ENCODE results near the gene TMEM244. TPM values are rescaled to one million over a fixed set of nuclear protein-coding genes. Genes with fewer than 3 reads are reported as not detected.

Gene TMEM244
- total RNA-seq, 4 donors from 2014 or later: not detected

DNA sequence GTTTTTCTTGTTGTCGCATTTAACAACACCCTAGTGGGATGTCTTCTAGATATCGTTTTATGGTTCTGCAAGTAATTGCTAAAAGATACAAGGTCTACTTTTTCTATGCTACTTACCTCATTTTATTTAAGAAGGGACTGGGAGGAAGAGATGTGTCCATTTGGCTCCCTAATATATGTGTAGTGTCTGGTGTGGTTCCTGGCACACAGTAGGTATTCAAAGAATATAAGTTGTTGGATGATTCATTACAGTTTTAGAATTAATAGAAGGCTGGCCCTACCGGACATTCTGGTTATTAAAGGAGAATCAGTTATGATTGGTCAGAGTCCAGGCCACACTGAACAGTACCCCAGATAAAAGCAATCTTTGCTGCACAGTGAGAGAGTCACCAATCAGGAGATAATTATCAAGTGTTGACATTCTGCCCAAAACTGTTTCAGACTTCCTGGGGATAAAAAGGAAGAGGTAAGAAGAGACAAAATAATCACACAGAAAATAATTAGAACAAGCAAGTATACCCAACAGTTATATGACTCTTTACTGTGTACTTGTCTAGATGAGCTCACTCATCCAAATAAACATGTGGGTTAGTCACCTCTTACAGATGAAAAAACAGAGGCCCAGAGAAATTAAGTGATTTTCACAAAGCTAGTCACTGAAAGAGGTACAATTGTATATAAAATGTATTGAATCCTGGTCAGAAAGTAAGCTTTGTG is 7.0 kb downstream of the TMEM244 start:
- intact Hi-C loops (cut with DNase I; ENCODE audit: low total_unique reads): no loop called here
- H3K36me3 ChIP-seq: no peaks in the 10 kb centered on the region
- H3K27ac ChIP-seq: no peak overlapping the region
- no peaks in the 10 kb centered on the region for H3K4me1 ChIP-seq
- peaks cover 0 to 2% of the 10 kb centered on the region in 2 donors for H3K27me3 ChIP-seq
- no peak overlapping the region for H3K4me3 ChIP-seq
- DNase-seq: no peak
- no peak for TF ChIP-seq POLR2A (IDR thresholded peaks at IDR 0.05)
- TF ChIP-seq CTCF (IDR thresholded peaks at IDR 0.05): no peak
- H3K9me3 ChIP-seq: no peaks in the 10 kb centered on the region

DNA sequence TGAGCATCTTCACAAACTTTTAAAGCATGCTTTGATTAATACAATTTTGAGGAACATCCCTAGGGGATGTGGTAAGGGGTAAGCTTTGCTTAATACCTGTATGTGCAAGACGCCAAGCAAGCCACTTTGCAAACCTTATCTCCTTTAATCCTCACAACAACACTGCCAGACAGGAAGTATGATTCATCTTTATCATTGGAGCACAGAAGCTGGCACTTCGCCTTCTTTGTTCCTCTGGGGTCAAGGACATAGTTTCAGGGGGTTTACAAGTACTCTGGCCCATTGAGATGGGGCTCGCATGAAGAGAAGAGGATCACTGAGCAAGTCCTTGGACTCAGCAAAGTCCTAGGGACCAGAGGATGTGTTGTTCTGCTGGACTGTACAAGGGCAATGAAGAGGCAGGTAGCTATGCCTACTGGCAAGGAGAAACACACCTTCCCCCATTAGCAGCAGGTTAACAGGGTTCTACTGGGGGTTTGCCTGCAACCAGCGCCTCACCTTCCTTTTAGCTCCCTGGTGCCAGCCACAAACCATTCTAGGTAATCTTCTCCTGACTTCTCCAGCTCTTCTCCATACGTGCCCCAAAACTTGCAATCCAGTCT is 8.8 kb downstream of the TMEM244 start:
- Histone ChIP-seq H3K27me3 (peaks cover 0 to 3% of the 10 kb centered on the region in 2 donors), H3K27ac (no peak overlapping the region), H3K9me3 (no peaks in the 10 kb centered on the region), H3K4me1 (no peaks in the 10 kb centered on the region), H3K36me3 (no peaks in the 10 kb centered on the region), H3K4me3 (no peak overlapping the region)
- DNase-seq: no peak
- no peak for TF ChIP-seq CTCF (IDR thresholded peaks at IDR 0.05)
- no peak for TF ChIP-seq POLR2A (IDR thresholded peaks at IDR 0.05)
- intact Hi-C loops (cut with DNase I; ENCODE audit: low total_unique reads): no loop called here

DNA sequence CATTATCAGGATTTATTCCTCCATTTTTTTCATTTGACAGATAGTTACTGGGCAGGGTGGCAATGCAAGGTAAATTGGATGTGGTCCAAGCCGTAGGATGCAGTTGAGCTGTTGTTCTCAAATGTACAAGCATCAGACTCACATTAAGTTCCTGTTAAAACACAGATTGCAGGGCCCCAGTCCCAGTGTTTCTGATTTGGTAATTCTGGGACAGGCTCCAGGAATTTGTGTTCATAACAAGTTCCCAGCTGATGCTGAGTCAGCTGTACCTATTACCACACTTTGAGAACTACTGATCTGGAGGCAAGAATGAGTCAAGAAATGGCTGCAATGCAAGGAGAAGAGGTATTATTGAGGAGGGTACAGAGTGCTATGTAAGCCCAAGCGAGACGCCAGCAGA is 11.7 kb downstream of the TMEM244 start:
- Histone ChIP-seq H3K36me3 (no peaks in the 10 kb centered on the region), H3K9me3 (no peaks in the 10 kb centered on the region), H3K27me3 (peaks cover 0 to 3% of the 10 kb centered on the region in 2 donors), H3K27ac (no peak overlapping the region), H3K4me3 (no peak overlapping the region), H3K4me1 (no peaks in the 10 kb centered on the region)
- TF ChIP-seq CTCF (IDR thresholded peaks at IDR 0.05) (no peak), POLR2A (IDR thresholded peaks at IDR 0.05) (no peak)
- intact Hi-C loops (cut with DNase I; ENCODE audit: low total_unique reads): no loop called here
- no peak for DNase-seq

GRCh38 chr6:129846761-129847160 is 14.4 kb downstream of the TMEM244 start:
- H3K4me3 ChIP-seq: no peak overlapping the region
- H3K27ac ChIP-seq: no peak overlapping the region
- H3K9me3 ChIP-seq: no peaks in the 10 kb centered on the region
- no peaks in the 10 kb centered on the region for H3K4me1 ChIP-seq
- H3K36me3 ChIP-seq: no peaks in the 10 kb centered on the region
- intact Hi-C loops (cut with DNase I; ENCODE audit: low total_unique reads): no loop called here
- no peak for DNase-seq
- TF ChIP-seq CTCF (IDR thresholded peaks at IDR 0.05): no peak
- TF ChIP-seq POLR2A (IDR thresholded peaks at IDR 0.05): no peak
- H3K27me3 ChIP-seq: peaks cover 0 to 3% of the 10 kb centered on the region in 2 donors

DNA sequence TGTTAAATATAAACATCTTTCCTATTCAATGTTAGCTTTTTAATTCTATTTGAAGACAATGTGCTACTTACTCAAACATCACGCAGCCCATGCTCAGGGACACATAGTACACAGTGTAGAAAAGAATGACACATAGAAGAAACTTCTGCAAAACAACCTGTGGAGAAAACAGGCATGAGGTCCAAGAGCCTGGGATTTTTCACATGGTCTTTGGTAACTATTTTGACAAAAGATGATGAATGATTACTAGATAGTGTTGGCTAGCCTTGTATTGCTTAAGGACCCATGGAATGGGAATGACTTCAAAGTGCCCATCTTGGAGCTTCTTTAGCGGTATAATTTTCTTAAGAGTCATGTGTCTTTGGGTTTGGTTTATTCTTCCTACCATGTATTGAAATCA is 15.4 kb downstream of the TMEM244 start:
- no peaks in the 10 kb centered on the region for H3K36me3 ChIP-seq
- no peak overlapping the region for H3K27ac ChIP-seq
- no peaks in the 10 kb centered on the region for H3K9me3 ChIP-seq
- no peak for DNase-seq
- TF ChIP-seq POLR2A (IDR thresholded peaks at IDR 0.05): no peak
- no peak for TF ChIP-seq CTCF (IDR thresholded peaks at IDR 0.05)
- peaks cover 0 to 3% of the 10 kb centered on the region in 2 donors for H3K27me3 ChIP-seq
- no peaks in the 10 kb centered on the region for H3K4me1 ChIP-seq
- intact Hi-C loops (cut with DNase I; ENCODE audit: low total_unique reads): no loop called here
- H3K4me3 ChIP-seq: no peak overlapping the region
